ENCODE data around the gene ATG2B. TPM values are rescaled to one million over a fixed set of nuclear protein-coding genes. Genes with fewer than 3 reads are reported as not detected.

ATG2B gene
- total and polyA plus RNA-seq, 2 experiments from 2014 or later: 3.3 to 20.4 TPM

DNA sequence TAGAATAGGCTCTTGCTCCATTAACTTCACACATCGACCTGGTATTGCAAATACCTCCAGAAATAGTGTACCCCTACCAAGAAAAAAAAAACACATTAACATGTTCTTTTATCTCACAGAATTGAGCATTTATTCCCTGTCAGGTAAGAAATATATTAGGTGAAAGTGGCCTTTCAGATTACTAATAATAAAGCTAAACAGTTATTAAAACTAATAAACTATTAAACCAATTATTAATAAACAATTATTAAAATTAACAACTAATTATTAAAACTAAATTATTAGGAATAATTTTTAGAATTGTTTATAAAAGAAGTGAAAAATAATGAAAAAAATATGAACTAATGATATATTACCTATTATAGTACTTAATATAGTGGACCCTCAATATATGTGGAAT, 21.6 kb upstream of the ATG2B start:
- no peak for DNase-seq (ENCODE audit: low spot score)
- 56% methylated on average over 1 of the region's 1 CpG for WGBS (ENCODE audit: low lambda C conversion rate, missing lambda C conversion rate)
- TF ChIP-seq EZH2phosphoT487 (IDR thresholded peaks at IDR 0.05; ENCODE audit: low read depth, severe bottlenecking, unreplicated experiment) (no peak), EZH2 (IDR thresholded peaks at IDR 0.05; ENCODE audit: borderline replicate concordance) (no peak)
- TF ChIP-seq, protein P1, sequence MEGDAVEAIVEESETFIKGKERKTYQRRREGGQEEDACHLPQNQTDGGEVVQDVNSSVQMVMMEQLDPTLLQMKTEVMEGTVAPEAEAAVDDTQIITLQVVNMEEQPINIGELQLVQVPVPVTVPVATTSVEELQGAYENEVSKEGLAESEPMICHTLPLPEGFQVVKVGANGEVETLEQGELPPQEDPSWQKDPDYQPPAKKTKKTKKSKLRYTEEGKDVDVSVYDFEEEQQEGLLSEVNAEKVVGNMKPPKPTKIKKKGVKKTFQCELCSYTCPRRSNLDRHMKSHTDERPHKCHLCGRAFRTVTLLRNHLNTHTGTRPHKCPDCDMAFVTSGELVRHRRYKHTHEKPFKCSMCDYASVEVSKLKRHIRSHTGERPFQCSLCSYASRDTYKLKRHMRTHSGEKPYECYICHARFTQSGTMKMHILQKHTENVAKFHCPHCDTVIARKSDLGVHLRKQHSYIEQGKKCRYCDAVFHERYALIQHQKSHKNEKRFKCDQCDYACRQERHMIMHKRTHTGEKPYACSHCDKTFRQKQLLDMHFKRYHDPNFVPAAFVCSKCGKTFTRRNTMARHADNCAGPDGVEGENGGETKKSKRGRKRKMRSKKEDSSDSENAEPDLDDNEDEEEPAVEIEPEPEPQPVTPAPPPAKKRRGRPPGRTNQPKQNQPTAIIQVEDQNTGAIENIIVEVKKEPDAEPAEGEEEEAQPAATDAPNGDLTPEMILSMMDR (IDR thresholded peaks at IDR 0.05; ENCODE audit: poor library complexity): no peak
- Histone ChIP-seq H3K36me3 (replicated peaks; ENCODE audit: insufficient read depth, low read depth) (no peaks in the 10 kb centered on the region), H2AFZ (no peak overlapping the region), H3K4me3 (no peak overlapping the region), H3K9me3 (ENCODE audit: low read depth) (no peaks in the 10 kb centered on the region), H3K4me2 (no peak overlapping the region), H3K79me2 (peaks cover 4% of the 10 kb centered on the region), H3K27ac (no peak overlapping the region), H3K27me3 (no peaks in the 10 kb centered on the region), H3K9me2 (replicated peaks; ENCODE audit: insufficient read depth) (no peaks in the 10 kb centered on the region), H4K20me1 (ENCODE audit: insufficient read depth, poor library complexity, severe bottlenecking) (no peaks in the 10 kb centered on the region), H3K4me1 (ENCODE audit: insufficient read depth) (no peaks in the 10 kb centered on the region)

GRCh38 chr14:96384053-96384452, 20.9 kb upstream of the ATG2B start:
- TF ChIP-seq, protein P1 (IDR thresholded peaks at IDR 0.05; ENCODE audit: poor library complexity): no peak
- no peak for TF ChIP-seq EZH2 (IDR thresholded peaks at IDR 0.05; ENCODE audit: borderline replicate concordance)
- no peak for TF ChIP-seq EZH2phosphoT487 (IDR thresholded peaks at IDR 0.05; ENCODE audit: low read depth, severe bottlenecking, unreplicated experiment)
- DNase-seq (ENCODE audit: low spot score): no peak
- Histone ChIP-seq H3K9me2 (replicated peaks; ENCODE audit: insufficient read depth) (no peaks in the 10 kb centered on the region), H3K4me2 (no peak overlapping the region), H3K27ac (no peak overlapping the region), H3K36me3 (replicated peaks; ENCODE audit: insufficient read depth, low read depth) (no peaks in the 10 kb centered on the region), H3K4me1 (ENCODE audit: insufficient read depth) (no peaks in the 10 kb centered on the region), H2AFZ (no peak overlapping the region), H3K9me3 (ENCODE audit: low read depth) (no peaks in the 10 kb centered on the region), H4K20me1 (ENCODE audit: insufficient read depth, poor library complexity, severe bottlenecking) (no peaks in the 10 kb centered on the region), H3K4me3 (no peak overlapping the region), H3K27me3 (no peaks in the 10 kb centered on the region), H3K79me2 (peaks cover 11% of the 10 kb centered on the region)
- WGBS (ENCODE audit: low lambda C conversion rate, missing lambda C conversion rate): 70% methylated on average over 1 of the region's 1 CpG

DNA sequence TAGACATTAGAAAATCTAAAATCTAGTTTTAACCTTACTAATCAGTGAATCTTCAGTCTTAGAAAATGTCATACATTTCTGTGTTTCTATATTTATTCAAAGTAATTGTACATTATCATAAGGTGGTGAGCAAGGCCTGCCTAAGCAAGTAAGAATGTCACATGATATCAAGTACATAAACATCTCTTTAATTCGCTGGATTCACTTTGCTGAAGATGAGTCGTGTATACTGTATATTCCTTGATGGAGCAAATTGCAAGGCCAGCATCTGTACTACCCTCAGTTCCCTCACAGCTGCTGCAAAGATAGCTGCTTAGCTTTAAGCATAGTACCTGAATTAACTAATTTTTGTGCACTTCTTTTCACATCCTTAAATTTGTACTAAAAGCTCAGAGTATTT, 20.3 kb upstream of the ATG2B start:
- 87% methylated on average over 2 of the region's 2 CpGs for WGBS (ENCODE audit: low lambda C conversion rate, missing lambda C conversion rate)
- Histone ChIP-seq H4K20me1 (ENCODE audit: insufficient read depth, poor library complexity, severe bottlenecking) (no peaks in the 10 kb centered on the region), H3K79me2 (peaks cover 15% of the 10 kb centered on the region), H3K36me3 (replicated peaks; ENCODE audit: insufficient read depth, low read depth) (no peaks in the 10 kb centered on the region), H3K4me3 (no peak overlapping the region), H3K4me2 (no peak overlapping the region), H3K9me2 (replicated peaks; ENCODE audit: insufficient read depth) (no peaks in the 10 kb centered on the region), H3K4me1 (ENCODE audit: insufficient read depth) (no peaks in the 10 kb centered on the region), H3K27me3 (no peaks in the 10 kb centered on the region), H2AFZ (no peak overlapping the region), H3K9me3 (ENCODE audit: low read depth) (no peaks in the 10 kb centered on the region), H3K27ac (no peak overlapping the region)
- DNase-seq (ENCODE audit: low spot score): no peak
- TF ChIP-seq, protein P1 (IDR thresholded peaks at IDR 0.05; ENCODE audit: poor library complexity): no peak
- TF ChIP-seq EZH2 (IDR thresholded peaks at IDR 0.05; ENCODE audit: borderline replicate concordance): no peak
- no peak for TF ChIP-seq EZH2phosphoT487 (IDR thresholded peaks at IDR 0.05; ENCODE audit: low read depth, severe bottlenecking, unreplicated experiment)

- Histone ChIP-seq H3K9me3 (ENCODE audit: low read depth) (no peaks in the 10 kb centered on the region), H3K9me2 (replicated peaks; ENCODE audit: insufficient read depth) (no peaks in the 10 kb centered on the region), H3K4me2 (no peak overlapping the region), H3K79me2 (peaks cover 36% of the 10 kb centered on the region), H3K36me3 (replicated peaks; ENCODE audit: insufficient read depth, low read depth) (no peaks in the 10 kb centered on the region), H3K4me3 (no peak overlapping the region), H4K20me1 (ENCODE audit: insufficient read depth, poor library complexity, severe bottlenecking) (no peaks in the 10 kb centered on the region), H3K4me1 (ENCODE audit: insufficient read depth) (no peaks in the 10 kb centered on the region), H2AFZ (no peak overlapping the region), H3K27ac (no peak overlapping the region), H3K27me3 (no peaks in the 10 kb centered on the region)
- DNase-seq (ENCODE audit: low spot score): no peak
- WGBS (ENCODE audit: low lambda C conversion rate, missing lambda C conversion rate): 94% methylated on average over 3 of the region's 3 CpGs
- TF ChIP-seq EZH2phosphoT487 (IDR thresholded peaks at IDR 0.05; ENCODE audit: low read depth, severe bottlenecking, unreplicated experiment): no peak
- TF ChIP-seq, protein P1 (IDR thresholded peaks at IDR 0.05; ENCODE audit: poor library complexity): no peak
- no peak for TF ChIP-seq EZH2 (IDR thresholded peaks at IDR 0.05; ENCODE audit: borderline replicate concordance)
These were observed 17.6 kb upstream of the ATG2B start for GRCh38 chr14:96380735-96381134.

Data from hepatocyte (in vitro differentiated cells).